Mucosa of gallbladder (tissue), 1 donor: ENCODE results near the gene CERS6. TPM values are rescaled to one million over a fixed set of nuclear protein-coding genes. Genes with fewer than 3 reads are reported as not detected.

Experiments used
- DNase-seq: peaks from one replicate; pipeline ENCODE4 v3.0.0-alpha.2; 2020; ENCODE audit warnings: low spot score
- total RNA-seq: library from RNA; stranded (reverse); gene quantifications from one replicate; pipeline ENCODE4 v1.2.1, GENCODE V29; 2021
- donor health status: DM: no; HTN: no; CAD: no.

CERS6 gene
- total RNA-seq, 1 donor from 2014 or later, result 22.4 TPM

DNA sequence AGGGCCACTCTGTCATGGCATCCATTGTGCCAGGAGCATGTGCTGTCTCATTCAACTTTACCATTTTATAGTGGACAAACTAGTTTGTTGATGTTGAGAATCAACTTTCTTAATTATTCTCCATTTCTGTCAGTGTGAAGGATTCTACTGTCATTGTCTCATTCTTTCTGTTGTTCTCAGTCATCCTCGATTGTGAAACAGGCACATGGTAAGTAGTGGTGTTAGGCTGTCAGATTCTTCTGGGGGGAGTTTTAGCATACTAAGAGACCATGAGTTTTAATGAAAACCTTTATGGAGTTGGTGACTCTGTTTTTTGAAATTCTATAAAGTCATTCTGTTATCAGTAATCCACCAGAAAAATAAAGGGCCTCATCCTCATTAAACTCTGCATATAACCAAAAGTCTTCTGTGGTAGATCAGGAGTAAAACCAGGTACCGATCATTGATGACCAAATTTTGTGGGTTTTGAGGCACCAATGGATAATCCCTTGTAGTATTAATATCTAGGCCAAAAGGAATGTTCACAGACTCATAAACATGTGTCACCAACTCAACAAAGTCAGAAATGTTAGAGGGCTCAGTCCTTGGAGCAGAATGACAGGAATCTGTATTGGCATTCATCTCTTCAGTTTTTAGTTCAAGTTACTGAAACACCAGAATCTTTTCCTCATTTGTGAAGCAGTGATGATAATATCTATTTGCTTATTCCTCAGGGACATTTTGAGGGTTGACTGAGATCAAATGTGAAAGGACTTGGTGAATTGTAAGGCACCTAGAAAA is 73.2 kb downstream of the CERS6 start:
- no peak for DNase-seq

GRCh38 chr2:168529900-168530561 is 74.0 kb downstream of the CERS6 start:
- no peak for DNase-seq

DNA sequence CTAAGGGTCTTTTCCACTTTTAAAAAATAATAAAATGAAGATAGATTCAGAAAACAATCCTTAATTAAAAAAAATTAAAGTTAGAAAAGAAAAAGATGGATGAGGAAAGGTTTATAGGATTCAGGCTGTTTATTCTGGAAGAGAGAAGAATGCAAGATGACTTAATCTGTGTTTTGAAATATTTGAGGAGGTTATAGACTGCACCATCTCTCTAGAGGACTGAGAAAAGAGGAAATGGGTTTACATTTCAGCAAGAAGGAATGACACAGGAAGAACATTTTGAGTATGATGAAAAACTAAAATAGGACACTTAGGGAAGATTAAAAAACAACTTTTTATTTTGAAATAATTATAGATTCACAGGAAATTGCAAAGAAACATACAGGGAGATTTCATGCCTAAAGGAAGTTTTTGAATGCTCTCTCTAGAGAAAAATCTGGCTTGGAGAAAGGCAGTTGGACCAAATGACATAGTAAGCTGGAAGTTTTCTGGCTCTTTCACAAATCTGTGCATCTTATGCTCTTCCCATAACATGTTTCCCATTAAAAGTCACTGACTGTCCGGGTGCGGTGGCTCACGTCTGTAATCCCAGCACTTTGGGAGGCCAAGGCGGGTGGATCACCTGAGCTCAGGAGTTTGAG is 75.0 kb downstream of the CERS6 start:
- DNase-seq, result no peak

DNA sequence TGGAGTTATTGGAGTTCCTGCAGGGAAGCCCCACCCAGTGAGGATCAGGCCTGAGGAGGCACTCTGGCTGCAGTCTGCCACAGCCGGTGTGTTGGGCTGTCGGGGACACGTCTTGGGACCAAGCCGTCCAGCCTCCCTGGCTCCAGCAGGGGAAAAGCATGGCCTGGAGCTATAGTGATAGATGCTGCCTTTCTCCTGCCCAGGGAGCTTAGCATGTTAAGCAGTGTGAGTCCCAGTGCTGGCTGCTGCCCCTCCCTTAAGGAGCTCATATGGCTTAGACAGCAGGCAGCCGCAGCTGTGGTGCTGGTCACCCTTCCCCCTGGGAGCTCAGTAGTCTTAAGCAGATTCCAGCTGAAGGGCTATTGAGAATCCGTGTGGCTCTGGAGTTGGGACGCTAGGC is 78.9 kb downstream of the CERS6 start:
- no peak for DNase-seq

GRCh38 chr2:168536925-168537466 is 80.9 kb downstream of the CERS6 start:
- DNase-seq, result no peak

GRCh38 chr2:168538133-168538532 is 82.1 kb downstream of the CERS6 start:
- DNase-seq, result no peak

GRCh38 chr2:168538534-168538933 is 82.5 kb downstream of the CERS6 start:
- no peak for DNase-seq

DNA sequence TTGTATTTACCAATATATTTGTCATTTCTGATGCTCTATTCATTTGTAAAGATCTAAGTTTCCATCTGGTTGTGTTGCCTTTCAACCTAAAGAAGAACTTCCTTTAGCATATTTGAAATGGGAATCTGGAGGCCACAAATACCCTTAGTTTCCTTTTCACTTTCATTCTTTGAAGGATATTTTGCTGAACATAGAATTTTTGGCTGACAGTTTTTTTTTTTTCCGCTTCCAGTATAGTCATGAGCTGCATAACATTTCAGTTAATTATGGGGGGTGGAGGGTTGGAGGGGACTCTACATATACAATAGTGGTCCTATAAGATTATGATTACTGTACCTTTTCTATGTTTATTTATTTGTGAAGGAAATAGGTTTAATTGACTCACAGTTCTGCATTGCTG is 83.9 kb downstream of the CERS6 start:
- no peak for DNase-seq

DNA sequence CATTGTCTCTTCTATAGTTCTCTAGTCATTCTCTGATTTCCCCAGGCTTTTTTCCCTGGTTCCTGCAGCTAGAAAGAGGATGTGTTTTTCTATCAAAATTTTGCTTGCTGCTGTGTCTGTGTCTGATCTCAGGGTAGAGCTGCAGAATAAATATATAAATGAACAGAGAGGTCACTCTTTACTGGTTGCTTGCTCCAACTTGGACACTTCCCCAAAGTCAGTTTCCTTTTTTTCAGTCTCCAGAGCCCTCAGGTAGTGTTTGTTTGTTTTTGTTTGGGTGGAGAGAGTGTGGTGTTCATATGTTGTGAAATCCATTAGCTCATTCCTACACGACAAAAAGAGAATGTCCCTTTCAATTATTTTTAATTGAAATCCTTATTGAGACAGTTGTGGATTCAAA is 85.8 kb downstream of the CERS6 start:
- DNase-seq, result no peak

GRCh38 chr2:168543037-168543436 is 87.0 kb downstream of the CERS6 start:
- DNase-seq, result no peak

GRCh38 chr2:168543935-168544334 is 87.9 kb downstream of the CERS6 start:
- no peak for DNase-seq

DNA sequence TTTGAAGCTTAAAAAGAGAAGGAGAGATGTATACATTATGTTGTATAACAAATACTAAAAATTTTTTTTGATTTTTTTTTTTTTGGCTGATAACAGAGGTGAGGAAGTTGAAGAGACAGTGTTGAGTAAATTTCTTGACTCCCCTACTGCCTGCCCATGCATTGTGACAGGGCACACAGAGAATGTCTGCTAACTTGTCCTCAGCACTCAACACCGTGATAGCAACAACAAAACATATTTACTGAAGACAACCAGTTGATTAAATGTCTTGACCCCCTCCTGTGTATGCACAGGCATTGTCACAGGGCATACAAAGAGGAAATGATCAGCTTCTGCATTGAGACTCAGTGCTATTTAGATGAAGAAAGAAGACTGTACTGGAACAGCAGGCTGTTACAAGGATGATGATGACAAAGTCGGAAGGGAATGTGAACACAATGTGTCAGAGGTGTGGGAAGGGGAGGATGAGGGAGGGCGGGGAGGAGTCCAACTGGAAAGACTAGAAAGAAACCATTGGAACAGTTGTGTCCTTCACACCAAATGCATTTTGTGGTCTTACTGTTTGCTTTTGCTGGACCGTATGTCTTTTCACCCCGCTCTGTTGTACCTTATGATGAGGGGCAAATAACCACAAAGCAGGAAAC is 89.5 kb downstream of the CERS6 start:
- peak; percentile 27 for DNase-seq

- peak; percentile 25 for DNase-seq
Observed at GRCh38 chr2:168550670-168551069, 94.6 kb downstream of the CERS6 start.

DNA sequence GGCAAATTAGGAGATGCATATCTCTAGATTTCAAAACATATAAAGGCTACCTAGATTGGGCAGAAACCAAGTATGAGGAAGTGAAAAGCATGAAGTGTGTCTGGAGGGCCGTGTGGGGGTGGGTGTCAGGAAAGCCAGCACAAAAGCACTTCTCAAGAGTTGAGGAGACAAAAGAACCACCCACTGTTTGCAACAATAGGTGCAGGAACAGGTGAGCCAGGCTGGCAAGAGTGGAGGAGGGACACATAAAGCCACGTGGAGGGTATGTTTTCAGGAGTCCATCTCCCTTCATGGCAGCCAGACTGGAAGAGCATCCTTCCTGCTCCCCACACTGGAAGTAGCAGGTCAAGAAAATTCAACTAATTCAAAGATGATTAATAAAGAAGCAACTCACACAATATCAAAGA is 96.4 kb downstream of the CERS6 start:
- no peak for DNase-seq

- DNase-seq, result no peak
Observed at GRCh38 chr2:168555283-168555682, 99.2 kb downstream of the CERS6 start.

GRCh38 chr2:168559187-168559586 is 103.1 kb downstream of the CERS6 start:
- peak; percentile 60 for DNase-seq

GRCh38 chr2:168560817-168561499 is 104.9 kb downstream of the CERS6 start:
- no peak for DNase-seq

DNA sequence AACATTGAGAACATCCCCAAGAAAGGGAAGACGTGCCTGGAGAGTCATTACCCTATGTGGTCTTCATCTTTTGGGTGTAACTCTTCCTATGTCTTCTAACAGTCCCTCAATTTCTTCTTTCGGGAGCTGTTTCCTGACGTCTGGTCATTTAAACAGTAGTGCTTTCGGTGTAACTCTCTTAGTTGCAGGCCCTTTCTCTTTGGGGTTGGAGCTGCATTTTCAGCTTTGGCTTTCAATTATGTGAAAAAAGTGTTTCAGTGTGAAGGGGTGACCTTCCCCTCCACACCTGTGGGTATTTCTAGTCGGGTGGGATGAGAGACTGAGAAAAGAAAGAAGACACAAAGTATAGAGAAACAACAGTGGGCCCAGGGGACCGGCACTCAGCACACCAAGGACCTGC is 105.9 kb downstream of the CERS6 start:
- DNase-seq, result no peak

DNA sequence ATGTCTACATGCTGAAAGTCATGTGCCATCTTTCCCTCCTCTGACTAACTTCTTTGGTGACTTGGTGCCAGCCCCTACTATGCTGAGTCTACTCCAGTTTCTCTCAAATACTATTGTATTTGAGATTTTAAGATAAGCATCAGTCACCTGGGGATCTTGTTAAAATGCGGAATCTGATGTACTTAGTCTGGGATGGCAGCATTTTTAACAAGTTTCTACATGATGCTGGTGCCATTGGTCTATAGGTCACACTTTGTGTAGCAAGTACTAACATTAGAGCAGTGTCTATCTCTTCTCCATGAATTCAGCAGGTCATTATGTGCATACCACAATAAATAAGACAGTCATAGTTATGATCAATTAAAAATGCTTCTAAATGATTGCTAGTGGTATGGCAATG is 106.9 kb downstream of the CERS6 start:
- no peak for DNase-seq

DNA sequence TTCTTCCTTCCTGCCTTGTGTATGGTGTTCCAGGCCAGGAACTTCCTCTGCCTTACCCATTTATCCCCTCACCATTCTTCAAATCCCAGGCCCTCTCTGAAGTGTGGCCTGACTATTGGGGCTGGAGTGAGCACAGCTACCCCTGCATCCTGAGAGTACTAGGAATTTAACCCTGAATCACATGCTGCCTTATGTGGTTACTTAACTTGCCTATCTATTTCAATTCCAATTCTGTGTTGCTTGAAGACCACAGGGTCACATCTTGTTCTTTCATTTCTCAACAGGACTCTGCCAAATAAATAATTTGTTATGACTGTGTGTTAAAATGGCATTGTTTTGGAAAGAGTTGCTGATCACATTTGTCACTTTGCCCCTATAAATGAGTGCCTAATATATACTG is 108.6 kb downstream of the CERS6 start:
- DNase-seq, result no peak

GRCh38 chr2:168565112-168565511 is 109.0 kb downstream of the CERS6 start:
- no peak for DNase-seq

DNA sequence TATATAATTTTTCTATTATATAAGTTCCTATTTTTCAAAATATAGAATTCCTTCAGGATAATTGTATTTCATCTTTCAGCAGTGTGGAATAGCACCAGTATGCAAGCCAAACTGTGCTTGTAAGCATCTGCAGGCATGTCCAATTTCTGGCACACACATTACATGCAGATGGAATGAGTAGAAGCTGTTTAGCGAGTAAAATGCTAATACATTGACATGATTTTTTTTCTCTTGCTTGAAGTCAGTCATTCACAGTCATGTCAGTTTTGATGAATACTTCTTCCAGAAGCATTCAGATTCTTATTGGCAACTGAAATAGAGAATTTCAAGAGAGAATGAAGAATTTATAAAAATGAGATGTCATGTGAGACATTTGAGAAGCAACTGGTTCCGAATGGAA is 109.4 kb downstream of the CERS6 start:
- DNase-seq, result no peak
